OCI-LY1 (cell line): ENCODE measurements around the gene ATG2A.

Source experiments
- H2AFZ ChIP-seq: fragments of 200-600 bp; sonication (generic), shearing (Covaris generic); 2 replicates; pipeline ENCODE4 v1.6.0; 2014; ENCODE audit warnings: antibody characterized with exemption, mild to moderate bottlenecking, low read length
- H3F3A ChIP-seq: fragments of 200-600 bp; sonication (generic), shearing (Covaris generic); 2 replicates; pipeline ENCODE4 v1.6.0; 2014; ENCODE audit warnings: mild to moderate bottlenecking, antibody characterized with exemption, low read length, moderate library complexity; ENCODE audit not compliant: insufficient read depth
- H3K27ac ChIP-seq: fragments of 200-600 bp; sonication (generic); 2 replicates; pipeline ENCODE4 v1.5.1; 2014; ENCODE audit warnings: low read length, mixed run types, mild to moderate bottlenecking, low read depth; ENCODE audit not compliant: poor library complexity, severe bottlenecking
- H3K27me3 ChIP-seq: fragments of 200-600 bp; sonication (generic); 2 replicates; pipeline ENCODE4 v1.6.0; 2014; ENCODE audit warnings: antibody characterized with exemption, mild to moderate bottlenecking, low read length, moderate library complexity; ENCODE audit not compliant: insufficient read depth
- H3K36me3 ChIP-seq: fragments of 200-600 bp; sonication (generic); 2 replicates; pipeline ENCODE4 v1.6.1; 2014; ENCODE audit warnings: mild to moderate bottlenecking, antibody characterized with exemption, low read length, moderate library complexity, mixed read lengths; ENCODE audit not compliant: insufficient read depth
- H3K4me1 ChIP-seq: fragments of 200-600 bp; sonication (generic); 2 replicates; pipeline ENCODE4 v1.5.1; 2014; ENCODE audit warnings: mild to moderate bottlenecking, low read length, moderate library complexity; ENCODE audit not compliant: insufficient read depth, severe bottlenecking
- H3K4me2 ChIP-seq: fragments of 200-600 bp; sonication (generic), shearing (Covaris generic); 2 replicates; pipeline ENCODE4 v1.6.1; 2014; ENCODE audit warnings: low read length
- H3K4me3 ChIP-seq: fragments of 200-600 bp; sonication (generic); 2 replicates; pipeline ENCODE4 v1.5.1; 2014; ENCODE audit warnings: low read length, low read depth, mild to moderate bottlenecking, mixed read lengths; ENCODE audit not compliant: poor library complexity, severe bottlenecking
- H3K79me2 ChIP-seq: fragments of 200-600 bp; shearing (Covaris generic); 2 replicates; pipeline ENCODE4 v1.6.1; 2016; ENCODE audit warnings: mixed run types, low read length, mixed read lengths; ENCODE audit not compliant: insufficient read depth
- H3K9ac ChIP-seq: fragments of 200-600 bp; sonication (generic), shearing (Covaris generic); 2 replicates; pipeline ENCODE4 v1.6.1; 2014; ENCODE audit warnings: mild to moderate bottlenecking, low read length, mixed read lengths
- H3K9me2 ChIP-seq: fragments of 200-600 bp; sonication (generic), shearing (Covaris generic); 2 replicates; pipeline ENCODE4 v1.6.1; 2014; ENCODE audit warnings: low read depth, mild to moderate bottlenecking, low read length, mixed read lengths
- H3K9me3 ChIP-seq: fragments of 200-600 bp; shearing (Covaris generic); 2 replicates; pipeline ENCODE4 v1.6.1; 2014; ENCODE audit warnings: low read length, mixed read lengths
- H4K20me1 ChIP-seq: fragments of 200-600 bp; sonication (generic), shearing (Covaris generic); 2 replicates; pipeline ENCODE4 v1.6.0; 2016; ENCODE audit warnings: mild to moderate bottlenecking, low read length; ENCODE audit not compliant: insufficient read depth
- CTCF ChIP-seq: fragments of 200-600 bp; sonication (generic), shearing (Covaris generic); IDR thresholded peaks from 2 replicates; pipeline ENCODE4 v1.5.1; 2017; ENCODE audit warnings: mild to moderate bottlenecking, antibody characterized with exemption, low read length, moderate library complexity, mixed read lengths
- EZH2 ChIP-seq: fragments of 200-600 bp; sonication (generic), shearing (Covaris generic); IDR thresholded peaks from 2 replicates; pipeline ENCODE4 v1.8.0; 2017; ENCODE audit warnings: borderline replicate concordance, mixed run types, mild to moderate bottlenecking, antibody characterized with exemption, low read length, moderate library complexity, mixed read lengths

The ATG2A gene

GRCh38 chr11:64923151-64923661 lies 6.2 kb upstream of the ATG2A start:
- Histone ChIP-seq H3K36me3 (no peaks in the 10 kb centered on the region), H3F3A (no peaks in the 10 kb centered on the region), H3K9me2 (no peaks in the 10 kb centered on the region), H3K9ac (no peak overlapping the region), H3K4me1 (peaks cover 39% of the 10 kb centered on the region), H2AFZ (no peak overlapping the region), H3K9me3 (no peaks in the 10 kb centered on the region), H3K27ac (no peak overlapping the region), H3K4me3 (no peak overlapping the region), H4K20me1 (no peaks in the 10 kb centered on the region), H3K79me2 (no peaks in the 10 kb centered on the region), H3K4me2 (no peak overlapping the region), H3K27me3 (no peaks in the 10 kb centered on the region)
- TF ChIP-seq EZH2 (no peak), CTCF (no peak)

GRCh38 chr11:64921384-64921783 lies 4.4 kb upstream of the ATG2A start:
- H3K9me2 ChIP-seq = no peaks in the 10 kb centered on the region
- no peak overlapping the region for H3K4me2 ChIP-seq
- no peaks in the 10 kb centered on the region for H3F3A ChIP-seq
- TF ChIP-seq CTCF (no peak), EZH2 (no peak)
- no peak overlapping the region for H2AFZ ChIP-seq
- no peaks in the 10 kb centered on the region for H3K79me2 ChIP-seq
- no peaks in the 10 kb centered on the region for H3K27me3 ChIP-seq
- H3K9ac ChIP-seq = no peak overlapping the region
- H3K27ac ChIP-seq = no peak overlapping the region
- H3K4me3 ChIP-seq = no peak overlapping the region
- H3K9me3 ChIP-seq = no peaks in the 10 kb centered on the region
- H4K20me1 ChIP-seq = no peaks in the 10 kb centered on the region
- H3K4me1 ChIP-seq = peaks cover 47% of the 10 kb centered on the region
- H3K36me3 ChIP-seq = no peaks in the 10 kb centered on the region

- H3K27me3 ChIP-seq = no peaks in the 10 kb centered on the region
- no peaks in the 10 kb centered on the region for H3K36me3 ChIP-seq
- TF ChIP-seq EZH2 (no peak), CTCF (no peak)
- H3K9me2 ChIP-seq = no peaks in the 10 kb centered on the region
- no peaks in the 10 kb centered on the region for H3K9me3 ChIP-seq
- H3F3A ChIP-seq = no peaks in the 10 kb centered on the region
- no peaks in the 10 kb centered on the region for H3K79me2 ChIP-seq
- peaks cover 50% of the 10 kb centered on the region for H3K4me1 ChIP-seq
- no peak overlapping the region for H3K27ac ChIP-seq
- H3K4me2 ChIP-seq = no peak overlapping the region
- no peak overlapping the region for H3K4me3 ChIP-seq
- no peak overlapping the region for H3K9ac ChIP-seq
- no peak overlapping the region for H2AFZ ChIP-seq
- H4K20me1 ChIP-seq = no peaks in the 10 kb centered on the region
These were observed 3.1 kb upstream of the ATG2A start for GRCh38 chr11:64920124-64920523.
